ENCODE data around the gene GSX1.

The GSX1 gene

GRCh38 chr13:27822258-27822872 lies 30.1 kb downstream of the GSX1 start:
- H3K9me3 ChIP-seq (ENCODE audit: control insufficient read depth, insufficient read depth, low read length): no peaks in the 10 kb centered on the region
- H3K36me3 ChIP-seq (ENCODE audit: control insufficient read depth, insufficient read depth, low read length): no peaks in the 10 kb centered on the region
- peaks cover 97% of the 10 kb centered on the region for H3K27me3 ChIP-seq (ENCODE audit: control insufficient read depth, insufficient read depth, low read length)

DNA sequence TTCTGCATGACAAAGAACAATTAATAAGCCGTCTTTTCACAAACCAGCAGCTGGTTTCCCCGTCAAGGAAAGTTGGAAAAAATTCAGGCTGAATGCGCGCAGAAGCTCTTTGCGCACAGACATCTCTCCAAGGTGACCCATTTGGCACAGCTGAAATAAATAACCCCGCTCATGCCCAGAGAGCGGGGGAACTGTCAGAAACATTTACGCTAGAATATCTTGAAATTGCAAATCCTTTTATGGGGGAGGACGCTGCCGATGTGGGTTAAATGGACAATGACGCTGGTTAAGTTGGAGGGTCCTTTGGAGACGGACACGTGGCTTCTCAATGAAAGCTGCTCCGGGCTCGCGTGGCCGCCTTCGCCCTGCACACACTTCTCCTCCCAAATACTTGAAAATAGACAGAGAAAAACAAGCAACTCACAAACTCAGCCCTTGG lies 30.6 kb downstream of the GSX1 start:
- Histone ChIP-seq H3K9me3 (ENCODE audit: control insufficient read depth, insufficient read depth, low read length) (no peaks in the 10 kb centered on the region), H3K9ac (ENCODE audit: low read depth, low read length) (no peak overlapping the region), H3K36me3 (ENCODE audit: control insufficient read depth, insufficient read depth, low read length) (no peaks in the 10 kb centered on the region), H3K4me1 (ENCODE audit: control insufficient read depth, insufficient read depth, low read length) (peaks cover 28% of the 10 kb centered on the region), H3K4me3 (ENCODE audit: low read depth, low read length) (no peak overlapping the region), H3K27me3 (ENCODE audit: control insufficient read depth, insufficient read depth, low read length) (peaks cover 98% of the 10 kb centered on the region)

More at GRCh38 chr13:27822258-27822872, 30.1 kb downstream of the GSX1 start:
- Histone ChIP-seq H3K9ac (ENCODE audit: low read depth, low read length) (no peak overlapping the region), H3K4me3 (ENCODE audit: low read depth, low read length) (peak overlapping the region; percentile 5), H3K4me1 (ENCODE audit: control insufficient read depth, insufficient read depth, low read length) (peaks cover 28% of the 10 kb centered on the region)

DNA sequence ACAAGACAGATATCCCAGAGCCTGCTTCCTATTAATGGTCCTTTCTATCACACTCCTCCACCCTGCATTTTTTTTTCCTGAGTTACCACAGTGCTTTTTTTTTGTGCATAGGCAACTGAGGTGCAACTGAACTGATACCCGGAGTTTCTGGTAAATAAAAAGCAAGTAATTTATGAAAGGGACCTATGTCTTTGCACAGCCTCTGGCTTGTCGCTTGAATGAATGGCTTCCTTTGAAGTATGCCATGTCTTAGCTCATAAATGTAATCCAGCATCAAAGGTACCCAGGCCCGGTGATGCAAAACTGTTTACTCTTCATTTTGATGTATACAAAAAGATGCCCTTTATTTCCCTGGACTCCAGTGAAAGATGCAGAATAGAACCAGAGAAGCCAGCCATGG lies 31.8 kb downstream of the GSX1 start:
- no peaks in the 10 kb centered on the region for H3K9me3 ChIP-seq (ENCODE audit: control insufficient read depth, insufficient read depth, low read length)
- H3K4me3 ChIP-seq (ENCODE audit: low read depth, low read length): peak overlapping the region; percentile 7
- peaks cover 28% of the 10 kb centered on the region for H3K4me1 ChIP-seq (ENCODE audit: control insufficient read depth, insufficient read depth, low read length)
- no peaks in the 10 kb centered on the region for H3K36me3 ChIP-seq (ENCODE audit: control insufficient read depth, insufficient read depth, low read length)
- no peak overlapping the region for H3K9ac ChIP-seq (ENCODE audit: low read depth, low read length)
- peaks cover 99% of the 10 kb centered on the region for H3K27me3 ChIP-seq (ENCODE audit: control insufficient read depth, insufficient read depth, low read length)

DNA sequence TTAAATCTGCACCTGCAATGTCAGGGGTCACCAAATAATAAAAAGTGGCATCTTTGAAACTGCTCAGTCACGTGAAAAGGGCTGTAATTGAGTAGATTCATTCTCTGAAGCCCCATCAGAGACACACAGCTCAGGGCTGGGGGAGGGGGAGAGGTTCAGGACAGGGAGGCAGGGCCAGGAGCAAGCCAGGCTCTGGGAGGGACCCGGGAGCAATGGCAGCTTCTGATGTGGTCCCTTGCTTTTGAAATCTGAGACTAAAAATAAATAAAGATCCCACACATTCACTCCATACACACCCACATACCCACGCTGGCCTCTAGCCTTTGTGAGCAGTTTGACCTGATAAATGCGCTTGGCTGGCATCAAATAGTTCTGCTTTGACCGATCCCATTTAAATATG lies 32.8 kb downstream of the GSX1 start:
- H3K36me3 ChIP-seq (ENCODE audit: control insufficient read depth, insufficient read depth, low read length): no peaks in the 10 kb centered on the region
- no peak overlapping the region for H3K9ac ChIP-seq (ENCODE audit: low read depth, low read length)
- peaks cover 18% of the 10 kb centered on the region for H3K4me1 ChIP-seq (ENCODE audit: control insufficient read depth, insufficient read depth, low read length)
- H3K4me3 ChIP-seq (ENCODE audit: low read depth, low read length): no peak overlapping the region
- peaks cover 98% of the 10 kb centered on the region for H3K27me3 ChIP-seq (ENCODE audit: control insufficient read depth, insufficient read depth, low read length)
- no peaks in the 10 kb centered on the region for H3K9me3 ChIP-seq (ENCODE audit: control insufficient read depth, insufficient read depth, low read length)

GRCh38 chr13:27826379-27827353 lies 34.4 kb downstream of the GSX1 start:
- Histone ChIP-seq H3K4me3 (ENCODE audit: low read depth, low read length) (peak overlapping the region; percentile 65), H3K4me1 (ENCODE audit: control insufficient read depth, insufficient read depth, low read length) (peaks cover 15% of the 10 kb centered on the region), H3K9me3 (ENCODE audit: control insufficient read depth, insufficient read depth, low read length) (no peaks in the 10 kb centered on the region), H3K36me3 (ENCODE audit: control insufficient read depth, insufficient read depth, low read length) (no peaks in the 10 kb centered on the region), H3K9ac (ENCODE audit: low read depth, low read length) (no peak overlapping the region), H3K27me3 (ENCODE audit: control insufficient read depth, insufficient read depth, low read length) (peaks cover 95% of the 10 kb centered on the region)

DNA sequence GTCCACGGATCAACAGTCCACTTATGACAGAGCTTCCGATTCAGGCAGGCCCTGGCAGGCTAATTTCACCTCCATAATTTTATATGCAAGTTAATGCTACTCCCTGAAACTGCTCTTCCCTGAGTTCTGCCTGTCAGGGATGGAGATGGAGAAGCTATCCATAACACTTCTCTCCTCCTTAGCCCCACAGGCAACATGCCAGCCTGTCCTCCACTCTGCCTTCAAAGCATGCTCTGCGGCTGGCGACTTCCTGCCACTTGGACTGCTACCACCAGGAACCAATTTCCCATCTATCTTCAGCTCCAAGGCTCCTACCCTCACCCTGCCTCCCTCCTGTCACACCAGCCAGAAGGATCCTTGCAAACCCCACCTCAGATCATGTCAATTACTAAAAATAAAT lies 35.4 kb downstream of the GSX1 start:
- H3K27me3 ChIP-seq (ENCODE audit: control insufficient read depth, insufficient read depth, low read length): peaks cover 93% of the 10 kb centered on the region
- no peaks in the 10 kb centered on the region for H3K36me3 ChIP-seq (ENCODE audit: control insufficient read depth, insufficient read depth, low read length)
- H3K9ac ChIP-seq (ENCODE audit: low read depth, low read length): no peak overlapping the region
- H3K4me3 ChIP-seq (ENCODE audit: low read depth, low read length): no peak overlapping the region
- no peaks in the 10 kb centered on the region for H3K9me3 ChIP-seq (ENCODE audit: control insufficient read depth, insufficient read depth, low read length)
- H3K4me1 ChIP-seq (ENCODE audit: control insufficient read depth, insufficient read depth, low read length): peaks cover 13% of the 10 kb centered on the region

DNA sequence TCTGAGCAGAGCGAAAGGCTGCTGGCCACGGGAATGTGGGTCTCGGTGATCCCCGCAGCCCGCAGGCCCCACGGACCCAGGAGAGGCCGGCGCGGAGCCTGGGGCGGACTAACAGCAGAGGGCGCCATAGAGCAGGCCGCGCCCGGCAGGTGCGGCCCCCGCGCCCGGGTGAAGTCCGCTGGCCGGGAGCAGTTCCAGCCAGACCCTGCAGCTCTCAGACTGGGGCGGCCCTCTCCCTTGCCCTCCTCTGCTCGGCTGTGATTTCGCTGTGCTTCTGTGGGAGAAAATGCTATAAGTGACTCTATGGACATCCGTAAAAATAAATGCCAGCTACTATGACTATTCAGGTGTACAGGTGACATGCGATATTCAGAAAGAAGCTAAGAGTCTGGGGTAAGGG lies 37.7 kb downstream of the GSX1 start:
- H3K9me3 ChIP-seq (ENCODE audit: control insufficient read depth, insufficient read depth, low read length): no peaks in the 10 kb centered on the region
- H3K27me3 ChIP-seq (ENCODE audit: control insufficient read depth, insufficient read depth, low read length): peaks cover 87% of the 10 kb centered on the region
- no peaks in the 10 kb centered on the region for H3K36me3 ChIP-seq (ENCODE audit: control insufficient read depth, insufficient read depth, low read length)
- H3K4me1 ChIP-seq (ENCODE audit: control insufficient read depth, insufficient read depth, low read length): peaks cover 4% of the 10 kb centered on the region
- no peak overlapping the region for H3K9ac ChIP-seq (ENCODE audit: low read depth, low read length)
- H3K4me3 ChIP-seq (ENCODE audit: low read depth, low read length): no peak overlapping the region

GRCh38 chr13:27833206-27833605 lies 40.9 kb downstream of the GSX1 start:
- peaks cover 59% of the 10 kb centered on the region for H3K27me3 ChIP-seq (ENCODE audit: control insufficient read depth, insufficient read depth, low read length)
- H3K4me1 ChIP-seq (ENCODE audit: control insufficient read depth, insufficient read depth, low read length): no peaks in the 10 kb centered on the region
- no peak overlapping the region for H3K4me3 ChIP-seq (ENCODE audit: low read depth, low read length)
- no peaks in the 10 kb centered on the region for H3K9me3 ChIP-seq (ENCODE audit: control insufficient read depth, insufficient read depth, low read length)
- no peaks in the 10 kb centered on the region for H3K36me3 ChIP-seq (ENCODE audit: control insufficient read depth, insufficient read depth, low read length)
- no peak overlapping the region for H3K9ac ChIP-seq (ENCODE audit: low read depth, low read length)

DNA sequence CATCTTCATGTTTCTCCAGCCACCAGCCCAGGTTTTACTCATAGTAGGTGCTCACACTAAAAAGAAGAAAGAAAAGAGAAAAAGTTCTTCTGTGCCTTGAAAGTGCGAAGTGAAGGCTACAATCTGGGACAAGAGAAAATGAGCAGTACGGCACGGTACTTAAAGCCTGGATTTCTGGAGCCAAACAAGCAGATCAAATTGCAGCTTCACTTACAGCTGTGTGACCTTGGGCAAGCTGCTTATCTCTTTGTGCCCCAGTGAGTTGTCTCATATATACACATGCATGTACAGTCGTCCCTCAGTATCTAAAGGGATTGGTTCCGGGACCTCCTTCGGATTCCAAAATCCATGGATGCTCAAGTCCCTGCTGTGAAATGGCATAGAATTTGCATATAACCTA lies 41.8 kb downstream of the GSX1 start:
- Histone ChIP-seq H3K4me3 (ENCODE audit: low read depth, low read length) (no peak overlapping the region), H3K27me3 (ENCODE audit: control insufficient read depth, insufficient read depth, low read length) (peaks cover 50% of the 10 kb centered on the region), H3K36me3 (ENCODE audit: control insufficient read depth, insufficient read depth, low read length) (no peaks in the 10 kb centered on the region), H3K9me3 (ENCODE audit: control insufficient read depth, insufficient read depth, low read length) (no peaks in the 10 kb centered on the region), H3K9ac (ENCODE audit: low read depth, low read length) (no peak overlapping the region), H3K4me1 (ENCODE audit: control insufficient read depth, insufficient read depth, low read length) (no peaks in the 10 kb centered on the region)

DNA sequence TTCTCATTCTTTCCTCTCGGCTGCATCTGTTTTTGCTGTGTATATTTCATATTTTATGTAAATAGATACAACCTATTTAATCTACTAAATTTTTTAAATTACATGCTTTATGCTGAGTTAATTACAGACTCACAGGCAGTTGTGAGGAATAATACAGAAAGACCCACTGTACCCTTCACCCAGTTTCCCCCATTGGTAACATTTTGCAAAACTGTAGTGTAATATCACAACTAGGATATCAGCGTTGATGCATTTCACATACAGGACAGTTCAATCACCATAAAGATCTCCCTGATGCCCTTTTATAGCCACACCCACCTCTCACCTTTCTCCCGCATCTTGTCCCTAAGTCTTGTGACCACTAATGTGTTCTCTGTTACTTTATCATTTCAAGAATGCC lies 43.5 kb downstream of the GSX1 start:
- Histone ChIP-seq H3K4me3 (ENCODE audit: low read depth, low read length) (no peak overlapping the region), H3K9me3 (ENCODE audit: control insufficient read depth, insufficient read depth, low read length) (no peaks in the 10 kb centered on the region), H3K36me3 (ENCODE audit: control insufficient read depth, insufficient read depth, low read length) (no peaks in the 10 kb centered on the region), H3K27me3 (ENCODE audit: control insufficient read depth, insufficient read depth, low read length) (peaks cover 34% of the 10 kb centered on the region), H3K4me1 (ENCODE audit: control insufficient read depth, insufficient read depth, low read length) (no peaks in the 10 kb centered on the region), H3K9ac (ENCODE audit: low read depth, low read length) (no peak overlapping the region)

DNA sequence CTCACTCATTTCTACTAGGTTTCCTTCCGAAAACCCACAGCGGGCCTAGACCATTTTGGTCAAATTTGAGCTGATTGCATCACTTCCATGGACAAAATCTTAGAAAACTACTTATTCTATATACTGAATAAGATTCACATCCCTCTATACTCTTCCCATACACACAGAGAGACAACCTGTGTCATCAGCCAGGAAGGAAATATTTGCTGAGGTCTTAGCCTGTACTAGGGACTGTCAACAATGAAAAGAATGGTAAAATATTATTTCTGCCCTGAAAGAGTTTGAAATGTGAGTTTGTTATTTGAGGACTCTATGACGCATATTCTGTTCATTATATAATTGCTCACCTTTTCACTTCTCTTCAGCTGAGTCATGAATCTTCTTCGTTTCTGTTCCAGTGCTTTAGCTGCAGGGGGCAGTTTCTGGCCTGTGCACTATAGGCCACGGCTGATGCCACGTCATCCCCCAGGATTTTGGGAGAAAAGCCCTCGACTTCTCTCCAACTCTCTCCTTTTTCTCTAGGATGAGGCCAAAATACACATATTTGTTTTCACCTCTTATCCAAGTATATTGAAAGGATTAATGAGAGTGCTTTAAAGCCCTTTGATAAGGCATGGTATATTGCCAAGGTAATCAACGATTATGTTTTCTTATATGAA lies 47.7 kb downstream of the GSX1 start:
- no peaks in the 10 kb centered on the region for H3K9me3 ChIP-seq (ENCODE audit: control insufficient read depth, insufficient read depth, low read length)
- H3K9ac ChIP-seq (ENCODE audit: low read depth, low read length): no peak overlapping the region
- H3K36me3 ChIP-seq (ENCODE audit: control insufficient read depth, insufficient read depth, low read length): no peaks in the 10 kb centered on the region
- H3K4me1 ChIP-seq (ENCODE audit: control insufficient read depth, insufficient read depth, low read length): no peaks in the 10 kb centered on the region
- no peak overlapping the region for H3K4me3 ChIP-seq (ENCODE audit: low read depth, low read length)
- peaks cover 3% of the 10 kb centered on the region for H3K27me3 ChIP-seq (ENCODE audit: control insufficient read depth, insufficient read depth, low read length)

Data from iPS-15b (cell line).